ENCODE measurements around the gene PKN3. TPM values are rescaled to one million over a fixed set of nuclear protein-coding genes. Genes with fewer than 3 reads are reported as not detected.

The PKN3 gene
- total and polyA plus RNA-seq, 2 of the 13 experiments (the other 11 are each of a cell fraction or from before 2014, with no cell fraction given): 10.5 to 13.2 TPM

DNA sequence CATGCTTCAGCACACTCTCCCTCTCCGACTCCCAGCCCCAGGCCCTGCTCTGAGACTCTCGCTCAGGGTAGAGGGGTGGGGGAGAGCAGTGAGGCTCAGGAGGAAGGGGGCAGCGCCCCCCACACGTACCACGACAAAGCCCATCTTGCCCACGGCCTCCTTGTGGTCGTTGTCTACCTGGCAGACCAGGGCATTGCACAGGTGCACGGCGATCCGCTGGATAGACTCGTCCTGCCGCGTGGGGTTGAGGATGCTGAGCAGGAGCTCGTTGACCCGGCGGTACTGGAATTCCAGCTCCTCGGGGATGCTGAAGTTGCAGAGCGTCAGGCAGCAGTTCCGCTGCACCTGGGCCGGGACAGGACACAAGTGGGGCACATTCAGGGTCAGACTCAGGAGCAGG is 40.1 kb downstream of the PKN3 start:
- no TSS peak for BruUV-seq (replicated peaks)
- peaks cover 0 to 2% of the 10 kb centered on the region in 2 experiments; a peak in 1 of 5 replicates for H3K36me3 ChIP-seq (replicated peaks in 1 of 2; ENCODE audit: control insufficient read depth in 1 of 2, insufficient read depth in 2 of 2, low read length in 2 of 2)
- ChIA-PET POLR2A (no interaction called here), CTCF (ENCODE audit: low intra/inter-chr PET ratio, low total read pairs) (no interaction called here)
- H3K27ac ChIP-seq (ENCODE audit: extremely low read length, insufficient read depth, low read length): no peak overlapping the region
- ATAC-seq (peak; percentile 49), FAIRE-seq (no peak), DNase-seq (ENCODE audit: low spot score) (no peak)
- H3K9me3 ChIP-seq (ENCODE audit: low read length): no peaks in the 10 kb centered on the region
- TF ChIP-seq ZNF354B (CRISPR knock-in tag; IDR thresholded peaks at IDR 0.05) (no peak), HOXA3 (CRISPR knock-in tag; IDR thresholded peaks at IDR 0.05) (no peak), ZBTB20 (CRISPR knock-in tag; IDR thresholded peaks at IDR 0.05; ENCODE audit: borderline replicate concordance, low read depth) (no peak), ZNF781 (CRISPR knock-in tag; IDR thresholded peaks at IDR 0.05; ENCODE audit: borderline replicate concordance, not compliant biosample characterization) (no peak), JARID2 (CRISPR knock-in tag; IDR thresholded peaks at IDR 0.05; ENCODE audit: insufficient replicate concordance) (no peak), TBX3 (IDR thresholded peaks at IDR 0.05; ENCODE audit: borderline replicate concordance) (no peak), ZNF816 (CRISPR knock-in tag; IDR thresholded peaks at IDR 0.05; ENCODE audit: borderline replicate concordance) (no peak), CHD2 (IDR thresholded peaks at IDR 0.05; ENCODE audit: low read depth, low read length) (no peak), GATAD2A (CRISPR knock-in tag; IDR thresholded peaks at IDR 0.05) (no peak), AGO2 (optimal IDR thresholded peaks at IDR 0.05; ENCODE audit: low read depth, low read length) (peak; percentile 82), PAF1 (CRISPR knock-in tag; IDR thresholded peaks at IDR 0.05) (no peak), EED (CRISPR knock-in tag; IDR thresholded peaks at IDR 0.05) (no peak), ZNF121 (CRISPR knock-in tag; IDR thresholded peaks at IDR 0.05) (no peak)
- TF ChIP-seq, protein P1, sequence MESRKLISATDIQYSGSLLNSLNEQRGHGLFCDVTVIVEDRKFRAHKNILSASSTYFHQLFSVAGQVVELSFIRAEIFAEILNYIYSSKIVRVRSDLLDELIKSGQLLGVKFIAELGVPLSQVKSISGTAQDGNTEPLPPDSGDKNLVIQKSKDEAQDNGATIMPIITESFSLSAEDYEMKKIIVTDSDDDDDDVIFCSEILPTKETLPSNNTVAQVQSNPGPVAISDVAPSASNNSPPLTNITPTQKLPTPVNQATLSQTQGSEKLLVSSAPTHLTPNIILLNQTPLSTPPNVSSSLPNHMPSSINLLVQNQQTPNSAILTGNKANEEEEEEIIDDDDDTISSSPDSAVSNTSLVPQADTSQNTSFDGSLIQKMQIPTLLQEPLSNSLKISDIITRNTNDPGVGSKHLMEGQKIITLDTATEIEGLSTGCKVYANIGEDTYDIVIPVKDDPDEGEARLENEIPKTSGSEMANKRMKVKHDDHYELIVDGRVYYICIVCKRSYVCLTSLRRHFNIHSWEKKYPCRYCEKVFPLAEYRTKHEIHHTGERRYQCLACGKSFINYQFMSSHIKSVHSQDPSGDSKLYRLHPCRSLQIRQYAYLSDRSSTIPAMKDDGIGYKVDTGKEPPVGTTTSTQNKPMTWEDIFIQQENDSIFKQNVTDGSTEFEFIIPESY (CRISPR knock-in tag; IDR thresholded peaks at IDR 0.05): 0 out of 2 replicates have a peak, but pooled peaks have one; percentile 47
- H3K79me2 ChIP-seq (ENCODE audit: insufficient read depth, low read length): no peaks in the 10 kb centered on the region
- H3K9ac ChIP-seq (ENCODE audit: insufficient read depth, low read depth, low read length): no peak overlapping the region
- 80% methylated on average over 17 of the region's 20 CpGs for WGBS (ENCODE audit: low lambda C conversion rate)
- no peak overlapping the region for H2AFZ ChIP-seq (ENCODE audit: low read length)
- in situ Hi-C loops (cut with HindIII; ENCODE audit: extremely low pct_ligation_motif_present, low pct_unique_long_range_greater_than_20kb): no loop called here
- H3K4me2 ChIP-seq (ENCODE audit: low read depth, low read length): no peak overlapping the region
- intact Hi-C loops (cut with micrococcal nuclease; ENCODE audit: unreplicated experiment): no loop called here
- H4K20me1 ChIP-seq (ENCODE audit: insufficient read depth, low read length): no peaks in the 10 kb centered on the region
- no peaks in the 10 kb centered on the region for H3K27me3 ChIP-seq (ENCODE audit: control insufficient read depth in 1 of 2, insufficient read depth in 2 of 2, low read length in 2 of 2)
- no peaks in the 10 kb centered on the region for H3K4me1 ChIP-seq (ENCODE audit: insufficient read depth, low read length)
- no peak overlapping the region for H3K4me3 ChIP-seq (replicated peaks in 1 of 3; ENCODE audit: insufficient read depth in 1 of 3, low read depth in 2 of 3, low read length in 3 of 3)
